Activated effector memory CD4-positive, alpha-beta T cell treated with anti-CD3 and anti-CD28 coated beads, Interleukin-2, amount 50 U/mL, for 16 hours (primary cell): ENCODE results near the gene GMDS.
"Not testable (repeated sequence)": the region's sequence is repeated elsewhere in the genome, so short reads cannot be mapped to it uniquely, and the experiment has no call there.

Experiments
- DNase-seq: peaks from one replicate; pipeline ENCODE4 v3.0.0-alpha.2; 2020

The GMDS gene

DNA sequence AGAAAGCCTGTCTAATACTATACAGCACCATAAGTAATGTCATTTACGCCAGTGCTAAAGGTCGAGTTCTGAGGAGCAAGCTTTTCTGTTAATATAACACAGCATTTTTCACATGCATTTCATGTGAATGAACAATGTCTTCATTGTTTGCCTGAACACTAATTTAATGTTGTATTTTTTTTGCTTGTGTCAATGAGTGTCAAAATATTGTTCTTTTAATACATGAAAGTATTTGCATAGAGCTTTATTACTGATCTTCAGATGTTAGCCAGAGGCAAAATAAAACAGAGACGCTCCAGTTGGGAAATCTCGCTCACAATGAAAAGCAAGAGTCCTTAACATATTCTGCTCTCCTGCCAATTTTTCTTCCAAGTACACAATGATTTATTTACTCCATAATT, 483.9 kb downstream of the GMDS start:
- no peak for DNase-seq

- DNase-seq, result no peak
Measured at GRCh38 chr6:1760876-1761275, 484.5 kb downstream of the GMDS start.

DNA sequence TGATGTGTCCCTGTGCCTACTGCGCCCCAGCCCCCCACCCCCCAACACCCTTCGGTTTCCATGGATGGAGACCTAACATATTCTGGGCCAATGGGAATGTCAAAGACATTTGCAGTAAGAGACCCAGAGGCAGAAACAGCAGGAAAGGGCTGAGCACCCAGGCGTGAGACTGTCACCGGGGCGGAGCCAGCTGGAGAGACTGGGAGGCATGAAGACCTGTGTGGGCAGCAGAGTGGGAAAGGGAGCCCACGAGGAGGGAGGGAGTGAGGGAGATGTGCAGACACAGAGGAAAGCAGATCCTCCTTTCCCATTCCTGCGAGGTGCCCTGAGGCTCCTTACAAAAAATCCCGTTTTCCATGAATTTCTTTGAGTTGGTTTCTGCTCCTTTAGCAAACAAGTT, 485.5 kb downstream of the GMDS start:
- DNase-seq, result no peak

DNA sequence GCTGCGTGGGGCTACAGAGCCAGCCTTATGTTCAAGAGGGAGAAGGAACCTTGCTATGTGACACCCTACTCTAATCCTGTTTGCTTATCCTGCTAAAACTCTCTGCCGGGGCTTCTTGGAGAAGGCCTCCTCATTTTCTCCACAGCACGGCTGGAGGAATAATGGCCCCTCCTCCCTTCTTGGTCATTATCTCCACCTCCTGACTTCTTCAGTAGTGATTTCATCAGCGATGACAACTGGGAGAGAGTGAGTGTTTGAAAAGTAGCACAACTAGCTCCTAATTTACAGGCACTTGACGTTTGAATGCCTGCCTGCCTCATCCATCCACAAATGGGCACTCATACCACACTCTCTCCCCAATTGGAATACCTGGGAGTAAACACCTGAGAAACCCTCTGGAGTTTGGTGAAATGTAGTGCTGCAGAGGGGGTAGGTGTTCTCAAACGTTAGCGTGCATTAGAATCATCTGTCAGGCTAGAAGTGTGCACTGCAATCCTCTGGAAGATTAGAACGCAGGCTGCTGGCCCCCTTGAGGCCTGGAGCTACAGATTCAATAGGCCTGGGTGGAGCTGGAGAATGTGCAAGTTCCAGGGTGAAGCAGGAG, 487.2 kb downstream of the GMDS start:
- DNase-seq, result no peak

DNA sequence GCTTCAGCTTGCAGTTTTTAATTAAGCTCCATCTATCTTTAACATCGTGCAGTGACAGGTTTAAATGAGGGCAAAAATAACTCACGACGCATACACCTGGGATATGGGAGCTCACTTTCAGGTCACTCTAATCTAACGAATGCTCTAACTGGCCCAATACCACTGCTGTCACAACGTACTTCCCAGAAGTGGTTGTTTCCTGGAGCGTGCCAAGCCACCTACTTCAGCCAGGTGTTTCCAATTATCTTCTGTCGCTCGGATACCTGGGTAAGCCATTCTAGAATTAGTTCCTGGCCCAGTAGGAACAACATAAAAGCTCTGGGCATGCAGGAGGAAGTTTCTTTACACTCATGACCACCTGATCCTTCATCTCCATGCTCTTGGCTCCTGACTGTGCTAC, 488.3 kb downstream of the GMDS start:
- DNase-seq, result no peak

DNA sequence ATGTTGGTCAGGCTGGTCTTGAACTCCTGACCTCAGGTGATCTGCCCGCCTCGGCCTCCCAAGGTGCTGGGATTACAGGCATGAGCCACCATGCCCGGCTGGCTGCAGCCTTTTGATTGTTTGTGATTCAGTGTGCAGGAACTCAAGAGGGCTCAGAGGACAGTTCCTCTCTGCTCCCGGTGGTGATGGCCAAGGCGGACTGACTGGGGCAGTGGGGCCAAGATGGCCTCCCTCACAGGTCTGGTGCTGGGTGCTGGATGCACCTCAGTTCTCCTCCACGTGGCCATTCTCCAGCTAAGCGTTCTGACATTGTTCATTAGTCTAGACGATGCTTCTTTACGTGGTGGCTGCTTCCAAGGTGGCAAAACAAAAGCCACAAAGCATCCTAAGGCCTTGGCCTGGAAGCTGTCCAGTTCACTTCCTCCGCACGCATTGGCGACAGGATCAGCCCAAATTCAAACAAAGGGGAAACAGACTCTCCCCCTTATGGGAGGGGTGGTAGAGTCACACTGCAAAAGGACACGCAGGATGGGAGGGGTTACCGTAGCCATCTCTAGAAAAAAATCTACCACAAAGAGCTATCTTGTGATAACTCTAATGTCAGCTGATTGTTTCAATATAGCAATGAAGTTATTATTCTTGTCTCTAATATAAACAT, 488.8 kb downstream of the GMDS start:
- no peak for DNase-seq

- not testable (repeated sequence) for DNase-seq
Measured at GRCh38 chr6:1751063-1751462, 494.3 kb downstream of the GMDS start.

DNA sequence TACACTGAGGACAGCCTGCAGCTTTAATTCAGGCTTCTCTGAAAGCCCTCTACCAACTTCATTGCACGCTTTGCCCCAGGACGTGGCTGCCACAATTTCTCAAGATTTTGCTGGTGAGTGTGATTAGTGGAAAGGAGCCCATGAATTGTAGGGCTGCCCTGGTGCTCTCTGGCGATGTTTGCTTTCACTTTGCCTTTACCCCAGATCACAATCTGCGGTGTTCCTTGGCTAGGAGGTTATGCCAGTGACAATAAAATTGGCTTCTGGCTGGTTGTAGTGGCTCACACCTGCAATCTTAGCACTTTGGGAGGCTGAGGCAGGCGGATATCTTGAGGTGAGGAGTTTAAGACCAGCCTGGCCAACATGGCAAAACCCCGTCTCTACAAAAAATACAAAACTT, 496.4 kb downstream of the GMDS start:
- no peak for DNase-seq

GRCh38 chr6:1747531-1747930, 497.9 kb downstream of the GMDS start:
- no peak for DNase-seq

GRCh38 chr6:1747003-1747402, 498.4 kb downstream of the GMDS start:
- DNase-seq, result no peak

- DNase-seq, result no peak
Measured at GRCh38 chr6:1745814-1746213, 499.6 kb downstream of the GMDS start.

DNA sequence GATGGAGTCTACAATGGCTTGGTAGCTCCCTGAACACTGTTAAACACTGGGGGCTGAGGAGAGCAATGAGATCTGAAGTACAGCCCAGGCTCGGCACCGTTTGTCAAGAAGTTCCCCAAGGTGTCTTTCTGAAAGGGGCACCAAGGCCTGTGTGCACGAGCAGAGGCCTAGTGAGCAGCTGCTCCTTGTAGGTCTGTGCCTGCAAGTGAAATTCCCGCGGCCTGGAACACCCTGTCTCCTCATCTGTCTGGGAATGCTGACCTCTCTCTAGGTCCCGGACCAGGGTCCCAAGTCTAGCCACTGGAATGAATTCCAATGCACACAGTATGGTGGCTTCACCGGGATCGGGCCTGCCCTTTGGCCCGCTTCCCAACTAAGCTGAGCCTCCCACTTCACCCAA, 500.9 kb downstream of the GMDS start:
- DNase-seq, result no peak

GRCh38 chr6:1739680-1740079, 505.7 kb downstream of the GMDS start:
- DNase-seq, result no peak

DNA sequence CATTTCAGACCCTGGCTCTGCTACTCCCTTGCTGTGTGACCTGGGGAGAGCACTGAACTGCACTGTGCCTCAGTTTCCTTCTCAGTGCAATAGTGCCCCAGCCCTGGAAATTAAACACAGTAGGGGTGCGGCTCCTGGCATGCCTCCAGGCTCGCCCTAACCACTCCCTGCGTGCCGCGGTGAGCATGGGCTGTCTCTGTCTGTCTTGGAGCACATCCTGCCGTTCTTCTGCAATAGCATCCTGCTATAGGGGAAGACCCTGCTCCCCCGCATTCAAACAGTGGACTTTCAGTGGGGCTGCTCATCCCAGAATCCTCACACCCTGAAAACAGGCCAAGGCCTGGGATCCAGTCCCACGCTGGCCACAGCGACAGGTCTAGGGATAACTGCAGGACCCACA, 506.2 kb downstream of the GMDS start:
- DNase-seq, result no peak

DNA sequence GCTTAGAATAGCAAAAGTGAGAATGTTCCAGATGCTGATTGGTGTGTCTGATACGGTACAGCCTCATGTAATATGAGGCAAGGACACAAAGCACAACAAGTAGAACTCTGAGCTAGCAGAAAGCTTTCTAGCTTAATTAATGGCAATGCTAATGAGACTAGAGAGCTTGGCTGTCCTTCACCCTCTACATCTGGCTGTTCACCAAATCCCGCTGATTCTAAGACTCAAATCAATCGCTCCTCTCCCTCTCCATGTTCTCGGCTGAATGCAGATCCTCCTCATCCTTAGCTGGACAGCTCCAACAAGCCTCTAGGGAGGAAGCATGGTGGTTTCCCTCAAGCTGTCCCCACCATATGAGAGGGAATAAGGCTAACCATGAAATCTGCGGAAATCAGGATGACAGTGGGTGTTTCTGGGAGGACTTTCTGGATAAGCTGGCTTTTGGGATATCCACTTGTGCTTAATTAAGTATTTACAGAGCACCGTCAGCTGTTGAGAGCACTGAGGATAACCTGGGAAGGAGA, 506.8 kb downstream of the GMDS start:
- no peak for DNase-seq

DNA sequence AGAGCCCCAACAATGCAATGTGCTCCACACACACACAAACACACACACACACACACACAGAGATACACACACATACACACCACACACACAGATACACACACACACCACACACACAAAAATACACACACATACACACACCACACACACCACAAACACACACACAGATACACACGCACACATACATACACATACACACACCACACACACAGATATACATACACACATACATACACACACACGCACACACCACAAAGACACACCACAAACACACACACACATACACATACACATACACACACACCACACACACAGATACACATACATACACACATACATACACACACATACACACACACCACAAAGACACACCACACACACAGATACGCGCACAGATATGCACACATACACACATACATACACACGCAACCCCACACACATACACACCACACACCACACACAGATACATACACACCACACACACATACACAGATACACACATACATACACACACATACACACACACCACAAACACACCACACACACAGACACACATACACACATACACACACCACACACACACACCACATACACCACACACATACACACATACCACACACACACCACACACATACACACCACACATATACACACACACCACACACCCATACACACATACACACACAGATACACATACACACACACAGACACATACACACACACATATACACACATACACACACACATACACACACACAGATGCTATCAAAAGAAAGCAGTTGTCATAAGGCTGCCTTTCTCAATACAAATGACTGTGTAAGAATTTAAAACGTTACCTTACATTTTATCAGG, 507.7 kb downstream of the GMDS start:
- no peak for DNase-seq

DNA sequence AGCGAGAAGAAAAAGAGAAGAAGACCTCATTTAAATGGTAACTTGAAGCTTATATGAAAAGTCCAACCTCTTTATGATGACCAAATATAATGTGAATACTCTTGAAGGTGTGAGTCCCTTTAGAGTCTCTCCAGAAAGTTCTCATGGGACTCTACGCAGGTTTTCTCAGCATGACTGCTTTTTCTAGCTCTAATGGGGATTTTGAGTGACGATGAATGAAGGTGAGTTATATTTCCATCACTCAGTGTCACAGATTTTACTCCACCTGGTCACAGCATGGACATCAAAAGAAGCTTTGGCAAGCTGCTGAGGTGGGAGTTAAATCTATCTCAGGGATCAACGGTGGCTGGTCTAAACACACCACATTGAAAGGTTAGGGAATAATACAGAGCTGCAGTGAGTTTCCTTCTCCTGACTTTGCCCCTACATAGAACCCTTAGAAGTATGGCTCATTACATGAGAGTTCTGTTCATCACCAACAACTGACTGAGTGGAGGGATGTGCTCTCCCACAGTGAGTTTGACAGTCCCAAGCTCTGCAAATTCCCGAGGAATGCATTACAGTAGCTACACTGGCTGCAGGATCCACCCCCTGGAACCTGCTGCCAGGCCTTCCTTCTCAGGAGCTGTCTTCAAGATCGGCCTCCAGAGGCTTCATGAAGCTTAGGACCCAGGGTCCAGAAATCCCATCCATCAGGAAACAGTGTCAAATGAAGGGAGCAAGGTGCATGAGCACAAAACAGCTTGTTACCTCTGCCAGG, 508.9 kb downstream of the GMDS start:
- DNase-seq, result no peak

- no peak for DNase-seq
Measured at GRCh38 chr6:1735239-1735803, 510.1 kb downstream of the GMDS start.

DNA sequence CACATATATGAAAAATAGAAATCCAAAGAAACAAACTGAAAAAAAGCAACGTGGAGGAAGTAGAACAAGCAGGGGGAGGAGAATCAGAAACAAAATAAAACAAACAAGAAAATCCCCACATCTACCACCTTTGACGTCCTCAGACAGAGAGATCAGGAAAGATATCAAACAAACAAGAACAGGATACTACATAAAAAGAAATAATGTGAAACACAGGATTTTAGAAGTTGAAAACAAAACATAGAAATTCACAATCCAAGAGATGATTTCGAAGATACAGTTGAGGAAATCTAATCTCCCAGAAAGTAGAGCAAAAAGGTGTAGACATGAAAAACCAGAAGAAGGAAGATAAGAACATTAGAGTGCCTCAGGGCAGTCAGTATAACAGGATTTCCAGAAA, 514.5 kb downstream of the GMDS start:
- no peak for DNase-seq

GRCh38 chr6:1729750-1730140, 515.7 kb downstream of the GMDS start:
- DNase-seq, result no peak

DNA sequence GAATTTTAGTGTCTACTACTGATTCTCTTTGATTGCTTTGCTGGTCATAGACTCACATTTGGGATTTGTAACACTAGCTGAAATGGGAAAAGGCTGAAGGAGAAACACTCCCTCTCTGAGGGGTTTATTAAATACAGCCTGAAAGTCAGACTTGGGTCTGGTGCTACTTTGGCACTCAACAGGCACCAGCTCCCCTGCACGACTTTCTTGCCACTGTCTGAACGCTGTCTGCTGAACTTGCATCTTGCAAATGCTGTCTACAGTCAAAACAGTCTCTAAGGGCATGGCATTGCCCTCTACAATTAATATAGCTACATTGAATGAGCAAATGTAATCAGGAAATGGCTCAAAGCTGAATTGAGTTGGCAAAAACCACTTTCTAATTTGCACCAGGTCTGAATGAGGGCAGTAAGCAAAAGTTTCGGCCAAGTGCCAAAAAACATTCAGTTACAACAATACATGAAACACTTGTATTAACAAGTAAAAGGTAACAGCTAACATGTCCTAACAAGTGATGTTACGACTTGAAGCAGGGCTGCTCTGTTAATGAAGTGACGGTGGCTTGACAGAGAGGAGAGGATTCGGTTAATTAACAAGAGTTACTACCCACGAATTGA, 516.2 kb downstream of the GMDS start:
- no peak for DNase-seq

DNA sequence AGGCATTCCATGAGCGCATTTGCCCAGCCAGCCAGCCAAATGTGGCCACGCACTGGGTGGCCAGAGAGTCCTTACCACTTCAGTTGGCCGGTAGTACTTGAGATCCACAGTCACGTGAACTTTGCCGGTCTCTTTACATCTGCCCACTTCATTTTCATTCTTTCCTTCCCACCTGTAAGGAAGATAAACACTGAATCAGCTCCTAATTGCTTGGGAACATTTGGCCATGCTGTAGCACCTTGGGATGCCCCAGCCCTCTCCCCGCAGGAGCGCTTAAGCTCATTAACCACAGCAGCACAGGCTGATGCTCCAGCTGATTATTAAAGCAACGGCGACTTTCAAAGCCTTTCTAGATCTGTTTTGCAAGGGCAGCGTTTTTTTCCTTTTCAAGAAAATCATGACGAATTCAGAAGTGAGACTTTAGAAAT, 519.0 kb downstream of the GMDS start:
- no peak for DNase-seq
